NCI-H526 treated with DMSO at 0.1 percent for 48 hours (cell line): Measurements from ENCODE around the gene TNFRSF6B.

Source experiments
- DNase-seq: peaks from one replicate; lab custom pipeline; 2025; lab: John Stamatoyannopoulos, UW

Gene TNFRSF6B

GRCh38 chr20:63697868-63698545 is 1.6 kb downstream of the TNFRSF6B start:
- DNase-seq, result no peak

- DNase-seq, result no peak
Measured at GRCh38 chr20:63698739-63699465, 2.5 kb downstream of the TNFRSF6B start.

- no peak for DNase-seq
Measured at GRCh38 chr20:63699466-63700198, 3.2 kb downstream of the TNFRSF6B start.

GRCh38 chr20:63700199-63701050 is 4.0 kb downstream of the TNFRSF6B start:
- DNase-seq, result no peak

GRCh38 chr20:63701051-63701328 is 4.5 kb downstream of the TNFRSF6B start:
- DNase-seq, result no peak

GRCh38 chr20:63701329-63702035 is 5.0 kb downstream of the TNFRSF6B start:
- DNase-seq, result no peak

- DNase-seq, result no peak
Measured at GRCh38 chr20:63702036-63702665, 5.7 kb downstream of the TNFRSF6B start.

- DNase-seq, result no peak
Measured at GRCh38 chr20:63702751-63703470, 6.5 kb downstream of the TNFRSF6B start.

- DNase-seq, result no peak
Measured at GRCh38 chr20:63703471-63703975, 7.1 kb downstream of the TNFRSF6B start.

GRCh38 chr20:63703976-63704748 is 7.7 kb downstream of the TNFRSF6B start:
- DNase-seq, result no peak

- no peak for DNase-seq
Measured at GRCh38 chr20:63704749-63705117, 8.3 kb downstream of the TNFRSF6B start.

GRCh38 chr20:63705232-63706026 is 9.0 kb downstream of the TNFRSF6B start:
- no peak for DNase-seq

GRCh38 chr20:63706027-63706695 is 9.7 kb downstream of the TNFRSF6B start:
- DNase-seq, result no peak

GRCh38 chr20:63706852-63707557 is 10.6 kb downstream of the TNFRSF6B start:
- peak; percentile 38 for DNase-seq

- DNase-seq, result peak; percentile 69
Measured at GRCh38 chr20:63707558-63708300, 11.3 kb downstream of the TNFRSF6B start, which contains the start of the genes ARFRP1 and ZGPAT. TSS of gene ARFRP1 (minus strand) at chr20:63707976. CDS start at chr20:63707091, 885 bp downstream. TSS of gene ZGPAT (plus strand) at chr20:63708039. CDS start at chr20:63708581, 542 bp downstream.
